H1 (cell line): Measurements from ENCODE around the gene STAT4. TPM values are rescaled to one million over a fixed set of nuclear protein-coding genes. Genes with fewer than 3 reads are reported as not detected.

ENCODE experiments used
- CTCF ChIA-PET: fragments of 300-600 bp; sonication (Branson Sonifier 250); formaldehyde crosslinking; loops from one replicate; lab custom pipeline; 2021; ENCODE audit not compliant: partially characterized antibody; lab: Charles Lee
- POLR2A ChIA-PET: fragments of 300-600 bp; sonication (Branson Sonifier 250); formaldehyde crosslinking; loops from one replicate; lab custom pipeline; 2021; ENCODE audit warnings: inconsistent platforms; ENCODE audit not compliant: partially characterized antibody; lab: Charles Lee
- DNase-seq, 2 experiments: peaks; one replicate each; pipeline versions ENCODE4 v3.0.0 to v3.0.0-alpha.2; 2010 to 2022; ENCODE audit warnings: low spot score in 2 of 2, low read depth in 1 of 2, mixed read lengths in 1 of 2
- FAIRE-seq: peaks from 2 replicates; lab custom pipeline; 2011; peaks lifted over from hg19 to GRCh38; lab: Jason Lieb, UNC
- H2AFZ ChIP-seq: 2 replicates; pipeline ENCODE4 v1.8.1; 2012; ENCODE audit warnings: low read length, inconsistent platforms
- H2AK5ac ChIP-seq: 2 replicates; pipeline ENCODE4 v1.6.1; 2013; ENCODE audit warnings: low read depth, low read length
- H2BK120ac ChIP-seq: replicated peaks from 2 replicates; pipeline ENCODE3; 2013; ENCODE audit warnings: low read depth, low read length, inconsistent platforms
- H2BK12ac ChIP-seq: 2 replicates; pipeline ENCODE4 v1.6.1; 2013; ENCODE audit warnings: low read depth, low read length
- H2BK15ac ChIP-seq: 2 replicates; pipeline ENCODE4 v1.6.1; 2013; ENCODE audit warnings: low read length
- H2BK20ac ChIP-seq: 2 replicates; pipeline ENCODE4 v1.6.1; 2013; ENCODE audit warnings: low read length
- H2BK5ac ChIP-seq: 2 replicates; pipeline ENCODE4 v1.6.1; 2013; ENCODE audit warnings: low read depth, low read length
- H3K14ac ChIP-seq: 2 replicates; pipeline ENCODE4 v1.6.1; 2013; ENCODE audit warnings: inconsistent platforms; ENCODE audit not compliant: insufficient read length
- H3K18ac ChIP-seq: 2 replicates; pipeline ENCODE4 v1.6.1; 2013; ENCODE audit warnings: low read length; ENCODE audit errors: extremely low read depth
- H3K23ac ChIP-seq: 2 replicates; pipeline ENCODE4 v1.6.1; 2013; ENCODE audit warnings: inconsistent platforms; ENCODE audit not compliant: insufficient read length
- H3K23me2 ChIP-seq: 2 replicates; pipeline ENCODE4 v1.6.1; 2013; ENCODE audit warnings: low read depth, low read length
- H3K27ac ChIP-seq: 2 replicates; pipeline ENCODE4 v1.6.1; 2011; ENCODE audit warnings: low read depth, low read length, inconsistent platforms
- H3K27me3 ChIP-seq, 4 experiments: replicated peaks in 1 of 4; 1 replicate in 1 of 4; 2 replicates in 3 of 4; pipeline versions ENCODE4 v1.6.1 to v1.8.1; 2011 to 2013; ENCODE audit warnings: low read length in 3 of 4, mild to moderate bottlenecking in 3 of 4, inconsistent platforms in 2 of 4, mixed read lengths in 2 of 4, moderate library complexity in 1 of 4; ENCODE audit not compliant: control insufficient read depth in 3 of 4, insufficient read depth in 3 of 4; ENCODE audit errors: extremely low read depth in 1 of 4
- H3K36me3 ChIP-seq, 4 experiments: 2 replicates each; pipeline versions ENCODE4 v1.6.1 to v1.8.1; 2011 to 2013; ENCODE audit warnings: mild to moderate bottlenecking in 4 of 4, low read length in 3 of 4, moderate library complexity in 2 of 4, control low read depth in 1 of 4, inconsistent platforms in 1 of 4; ENCODE audit not compliant: insufficient read depth in 4 of 4, control insufficient read depth in 2 of 4
- H3K4ac ChIP-seq: replicated peaks from 2 replicates; pipeline ENCODE3; 2013; ENCODE audit warnings: low read length, low read depth, mixed read lengths, inconsistent platforms; ENCODE audit not compliant: insufficient read length
- H3K4me1 ChIP-seq, 4 experiments: replicated peaks in 1 of 4; 1 replicate in 1 of 4; 2 replicates in 3 of 4; pipeline versions ENCODE4 v1.6.1 to v1.8.1; 2011 to 2013; ENCODE audit warnings: low read length in 3 of 4, inconsistent platforms in 2 of 4, mixed read lengths in 1 of 4; ENCODE audit not compliant: insufficient read depth in 4 of 4, control insufficient read depth in 3 of 4
- H3K4me2 ChIP-seq, 2 experiments: 2 replicates each; pipeline versions ENCODE4 v1.6.1 to v1.8.1; 2011 to 2013; ENCODE audit warnings: low read depth in 2 of 2, low read length in 2 of 2, control low read depth in 1 of 2, inconsistent platforms in 1 of 2, mild to moderate bottlenecking in 1 of 2; ENCODE audit not compliant: insufficient read depth in 1 of 2
- H3K4me3 ChIP-seq, 4 experiments: fragments of 200-600, 300-600 bp in 1 of 4; sonication (generic), shearing (Covaris generic), sonication (Bioruptor Twin) in 1 of 4; 2 replicates each; pipeline versions ENCODE4 v1.5.1 to v1.8.1; 2011 to 2016; ENCODE audit warnings: low read length in 4 of 4, low read depth in 3 of 4, control low read depth in 2 of 4, inconsistent platforms in 2 of 4, mild to moderate bottlenecking in 2 of 4, mixed read lengths in 1 of 4, moderate library complexity in 1 of 4; ENCODE audit not compliant: insufficient read depth in 2 of 4; ENCODE audit errors: extremely low read depth in 1 of 4
- H3K56ac ChIP-seq: replicated peaks from 2 replicates; pipeline ENCODE3; 2013; ENCODE audit warnings: low read depth, mild to moderate bottlenecking, mixed read lengths, low read length, inconsistent platforms; ENCODE audit not compliant: insufficient read length
- H3K79me1 ChIP-seq: 2 replicates; pipeline ENCODE4 v1.6.1; 2013; ENCODE audit warnings: low read depth, low read length, control low read depth
- H3K79me2 ChIP-seq, 2 experiments: 2 replicates each; pipeline versions ENCODE4 v1.6.1 to v1.8.1; 2012 to 2013; ENCODE audit warnings: low read length in 2 of 2, mild to moderate bottlenecking in 2 of 2, inconsistent platforms in 1 of 2; ENCODE audit not compliant: insufficient read depth in 2 of 2, control insufficient read depth in 1 of 2
- H3K9ac ChIP-seq, 4 experiments: replicated peaks in 1 of 4; 1 replicate in 1 of 4; 2 replicates in 3 of 4; pipeline versions ENCODE4 v1.6.1 to v1.8.1; 2011 to 2013; ENCODE audit warnings: low read depth in 3 of 4, low read length in 3 of 4, control low read depth in 2 of 4, mild to moderate bottlenecking in 2 of 4, moderate library complexity in 2 of 4, inconsistent platforms in 1 of 4; ENCODE audit errors: extremely low read depth in 1 of 4
- H3K9me3 ChIP-seq, 2 experiments: 2 replicates each; pipeline versions ENCODE4 v1.6.1 to v1.8.1; 2012 to 2013; ENCODE audit warnings: mild to moderate bottlenecking in 2 of 2, moderate library complexity in 2 of 2, control low read depth in 1 of 2, inconsistent platforms in 1 of 2, low read depth in 1 of 2, low read length in 1 of 2, mixed read lengths in 1 of 2; ENCODE audit not compliant: insufficient read depth in 2 of 2
- H4K20me1 ChIP-seq, 2 experiments: replicated peaks in 1 of 2; 2 replicates each; pipeline versions ENCODE3 to v1.8.1; 2011 to 2013; ENCODE audit warnings: inconsistent platforms in 2 of 2, low read length in 2 of 2, mild to moderate bottlenecking in 1 of 2; ENCODE audit not compliant: insufficient read depth in 2 of 2, control insufficient read depth in 1 of 2
- H4K5ac ChIP-seq: 2 replicates; pipeline ENCODE4 v1.6.1; 2013; ENCODE audit warnings: low read length, low read depth, mixed read lengths, inconsistent platforms; ENCODE audit not compliant: insufficient read length
- H4K8ac ChIP-seq: 2 replicates; pipeline ENCODE4 v1.8.0; 2013; ENCODE audit warnings: mild to moderate bottlenecking, moderate library complexity, low read length, inconsistent platforms; ENCODE audit not compliant: insufficient read depth; ENCODE audit errors: extremely low read depth
- H4K91ac ChIP-seq: replicated peaks from 2 replicates; pipeline ENCODE3; 2013; ENCODE audit warnings: low read length, mixed read lengths, inconsistent platforms; ENCODE audit not compliant: insufficient read length
- EGR1 ChIP-seq: IDR thresholded peaks from 2 replicates; pipeline ENCODE4 v1.6.1; 2011; ENCODE audit warnings: low read depth, low read length, borderline replicate concordance
- GABPA ChIP-seq: IDR thresholded peaks from 2 replicates; pipeline ENCODE4 v1.6.1; 2011; ENCODE audit warnings: mild to moderate bottlenecking, low read length, moderate library complexity, borderline replicate concordance; ENCODE audit not compliant: insufficient read depth
- JUN ChIP-seq: IDR thresholded peaks from 2 replicates; pipeline ENCODE4 v1.6.1; 2011; ENCODE audit warnings: low read depth, mild to moderate bottlenecking, improper control_type of control experiment, low read length
- RAD21 ChIP-seq, 2 experiments: IDR thresholded peaks in 1 of 2; conservative IDR thresholded peaks in 1 of 2; 2 replicates each; pipeline ENCODE4 v1.6.1; 2011; ENCODE audit warnings: low read depth in 2 of 2, low read length in 2 of 2, improper control_type of control experiment in 1 of 2, inconsistent platforms in 1 of 2, mild to moderate bottlenecking in 1 of 2, moderate library complexity in 1 of 2
- SIN3A ChIP-seq, 2 experiments: IDR thresholded peaks in 1 of 2; conservative IDR thresholded peaks in 1 of 2; 2 replicates each; pipeline ENCODE4 v1.6.1; 2011 to 2012; ENCODE audit warnings: low read length in 2 of 2, improper control_type of control experiment in 1 of 2, low read depth in 1 of 2, mild to moderate bottlenecking in 1 of 2
- SP1 ChIP-seq: IDR thresholded peaks from 2 replicates; pipeline ENCODE4 v1.6.1; 2011; ENCODE audit warnings: low read depth, low read length
- TAF1 ChIP-seq: IDR thresholded peaks from 2 replicates; pipeline ENCODE4 v1.6.1; 2011; ENCODE audit warnings: mild to moderate bottlenecking, low read depth, low read length
- ZNF274 ChIP-seq: IDR thresholded peaks from 2 replicates; pipeline ENCODE4 v1.7.0; 2012; ENCODE audit warnings: low read length, borderline replicate concordance; ENCODE audit errors: extremely low read depth
- WGBS, 2 experiments: shearing (Covaris generic) in 1 of 2; methylation state at CpG; one replicate each; pipeline versions ENCODE4 v1.1.6 to v1.1.7; 2013 to 2015; ENCODE audit warnings: low lambda C conversion rate in 2 of 2, mixed read lengths in 2 of 2, inconsistent platforms in 1 of 2, low coverage in 1 of 2, missing lambda C conversion rate in 1 of 2; ENCODE audit not compliant: insufficient replicate concordance in 2 of 2, insufficient coverage in 1 of 2, insufficient read length in 1 of 2; ENCODE audit errors: extremely low coverage in 1 of 2, missing lambda C conversion rate in 1 of 2; 5-methylcytosine and 5-hydroxymethylcytosine counted together
- polyA plus RNA-seq, 7 experiments: library from polyadenylated mRNA; depleted of rRNA in 3 of 7; stranded (reverse) in 5 of 7; unstranded in 2 of 7; fragments of >200 nt in 5 of 7; fragments of 200-250 nt in 2 of 7; gene quantifications; 1 replicate in 5 of 7; 2 replicates in 1 of 7; 4 replicates in 1 of 7; pipeline versions ENCODE4 v1.2.1 to v1.2.3, GENCODE V29; 2011 to 2013; ENCODE audit warnings: missing spikeins in 2 of 7, mixed read lengths in 2 of 7
- total RNA-seq: library from RNA; stranded (reverse); fragmentation: NEBNext Ultra II Directional; extraction: Animal tissue kit (Norgen Biotek cat#: 25700); gene quantifications from 2 replicates; pipeline ENCODE4 v1.2.1, GENCODE V29; 2021

Gene STAT4
- total and polyA plus RNA-seq, 2 of the 8 experiments (the other 6 are each of a cell fraction or from before 2014, with no cell fraction given): 0.36 to 0.63 TPM

DNA sequence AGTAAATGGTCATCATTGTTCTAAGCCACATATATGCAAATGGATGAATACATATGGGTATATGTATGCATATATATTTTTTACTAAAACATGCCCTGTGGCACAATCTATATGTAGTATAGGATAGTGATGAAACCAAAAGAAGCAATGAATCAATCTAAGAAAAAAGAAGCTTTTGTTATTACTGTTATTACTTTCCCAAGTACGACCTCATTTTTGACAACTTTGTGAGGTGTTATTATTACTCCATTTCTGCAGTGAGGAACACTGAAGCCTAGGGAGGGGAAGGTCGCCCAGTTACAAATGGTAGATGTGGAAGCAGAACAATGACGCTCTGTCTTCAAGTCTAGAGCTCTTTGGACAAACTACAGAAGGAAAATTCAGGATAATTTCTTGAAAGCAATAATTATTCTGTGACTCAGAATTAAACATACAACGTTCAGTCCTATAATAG, 38.3 kb downstream of the STAT4 start:
- Histone ChIP-seq H3K4me3 (no peak overlapping the region), H3K4me2 (no peak overlapping the region), H3K9ac (no peak overlapping the region), H3K27ac (no peak overlapping the region), H4K20me1 (no peaks in the 10 kb centered on the region), H2BK12ac (no peak overlapping the region), H3K79me2 (no peaks in the 10 kb centered on the region), H2BK15ac (no peak overlapping the region), H4K5ac (no peak overlapping the region), H2AFZ (no peak overlapping the region), H2AK5ac (no peak overlapping the region), H3K36me3 (no peaks in the 10 kb centered on the region), H3K9me3 (no peaks in the 10 kb centered on the region), H3K23ac (no peak overlapping the region), H3K18ac (no peak overlapping the region), H3K56ac (no peak overlapping the region), H3K27me3 (no peaks in the 10 kb centered on the region), H4K8ac (no peak overlapping the region), H2BK20ac (no peak overlapping the region), H4K91ac (no peak overlapping the region), H3K4ac (no peak overlapping the region), H3K14ac (no peak overlapping the region), H2BK5ac (no peak overlapping the region), H2BK120ac (no peak overlapping the region), H3K79me1 (no peaks in the 10 kb centered on the region), H3K23me2 (no peaks in the 10 kb centered on the region), H3K4me1 (no peaks in the 10 kb centered on the region)
- ChIA-PET POLR2A (no interaction called here), CTCF (no interaction called here)
- TF ChIP-seq EGR1: no peak
- no peak for TF ChIP-seq SIN3A (conservative IDR thresholded peaks at IDR 0.05 in 1 of 2, IDR thresholded peaks at IDR 0.05 in 1 of 2; ENCODE audit: low read depth in 1 of 2, low read length in 2 of 2)
- no peak for TF ChIP-seq JUN
- no peak for TF ChIP-seq TAF1
- no peak for TF ChIP-seq GABPA
- TF ChIP-seq SP1: no peak
- TF ChIP-seq ZNF274: no peak
- no peak for TF ChIP-seq RAD21 (IDR thresholded peaks at IDR 0.05 in 1 of 2, conservative IDR thresholded peaks at IDR 0.05 in 1 of 2; ENCODE audit: low read depth in 2 of 2, low read length in 2 of 2)
- DNase-seq: no peak
- 81% methylated on average over 4 of the region's 4 CpGs; no CpG with 5 or more reads in 1 of the 2 experiments for WGBS, 2 experiments
- FAIRE-seq: no peak
